Fibroblast of lung (primary cell): Measurements from ENCODE around the gene GMEB1. TPM values are rescaled to one million over a fixed set of nuclear protein-coding genes. Genes with fewer than 3 reads are reported as not detected.
"Not testable (repeated sequence)": the region's sequence is repeated elsewhere in the genome, so short reads cannot be mapped to it uniquely, and the experiment has no call there.

Experiments used
- DNase-seq, 2 donors: peaks; one replicate each; pipeline versions ENCODE4 v3.0.0 to v3.0.0-alpha.2; 2010; ENCODE audit warnings: low read depth in 2 of 2
- H2AFZ ChIP-seq: 2 replicates; pipeline ENCODE4 v1.5.1; 2012; ENCODE audit warnings: low read length, control low read depth, inconsistent platforms
- H3K27ac ChIP-seq: 2 replicates; pipeline ENCODE4 v1.5.1; 2011; ENCODE audit warnings: low read length, control low read depth; ENCODE audit not compliant: insufficient read depth
- H3K27me3 ChIP-seq: 2 replicates; pipeline ENCODE4 v1.5.1; 2011; ENCODE audit warnings: mild to moderate bottlenecking, low read length; ENCODE audit not compliant: control insufficient read depth, insufficient read depth
- H3K36me3 ChIP-seq: 2 replicates; pipeline ENCODE4 v1.5.1; 2011; ENCODE audit warnings: low read length; ENCODE audit not compliant: control insufficient read depth, insufficient read depth
- H3K4me1 ChIP-seq: 2 replicates; pipeline ENCODE4 v1.5.1; 2011; ENCODE audit warnings: low read length; ENCODE audit not compliant: control insufficient read depth, insufficient read depth; ENCODE audit errors: extremely low read depth
- H3K4me2 ChIP-seq: 2 replicates; pipeline ENCODE4 v1.5.1; 2011; ENCODE audit warnings: low read length, control low read depth; ENCODE audit not compliant: insufficient read depth; ENCODE audit errors: extremely low read depth
- H3K4me3 ChIP-seq, 4 experiments: fragments of 200-600 bp in 1 of 4; sonication (generic) in 1 of 4; replicated peaks in 1 of 4; 2 replicates each; pipeline ENCODE4 v1.5.1; 2011 to 2016; ENCODE audit warnings: low read length in 4 of 4, low read depth in 3 of 4, mild to moderate bottlenecking in 3 of 4, control low read depth in 2 of 4, inconsistent platforms in 1 of 4, mixed read lengths in 1 of 4; ENCODE audit not compliant: insufficient read depth in 1 of 4; ENCODE audit errors: control extremely low read depth in 1 of 4
- H3K79me2 ChIP-seq: 2 replicates; pipeline ENCODE4 v1.5.1; 2012; ENCODE audit warnings: mild to moderate bottlenecking, low read length, inconsistent platforms; ENCODE audit not compliant: control insufficient read depth, insufficient read depth
- H3K9ac ChIP-seq: 2 replicates; pipeline ENCODE4 v1.5.1; 2011; ENCODE audit warnings: mild to moderate bottlenecking, low read length, control low read depth; ENCODE audit not compliant: insufficient read depth
- H3K9me3 ChIP-seq: 2 replicates; pipeline ENCODE4 v1.5.1; 2012; ENCODE audit warnings: low read depth, low read length; ENCODE audit not compliant: control insufficient read depth, insufficient read depth
- H4K20me1 ChIP-seq: 2 replicates; pipeline ENCODE4 v1.5.1; 2011; ENCODE audit warnings: low read length; ENCODE audit not compliant: control insufficient read depth, insufficient read depth; ENCODE audit errors: extremely low read depth
- EZH2 ChIP-seq: IDR thresholded peaks from 2 replicates; pipeline ENCODE4 v1.5.1; 2012; ENCODE audit warnings: low read length, control low read depth, mild to moderate bottlenecking; ENCODE audit errors: missing control alignments
- polyA plus RNA-seq, 2 donors: library from polyadenylated mRNA; depleted of rRNA in 1 of 2; stranded (reverse) in 1 of 2; unstranded in 1 of 2; fragments of >200 nt; gene quantifications; 2 replicates each; pipeline ENCODE4 v1.2.1, GENCODE V29; 2011 to 2012; ENCODE audit warnings: missing spikeins in 1 of 2
- total RNA-seq: library from RNA; depleted of rRNA; stranded (reverse); fragments of >200 nt; gene quantifications from 2 replicates; pipeline ENCODE4 v1.2.1, GENCODE V29; 2014
- TF ChIP-seq, protein P1 (sequence below), 2 donors: IDR thresholded peaks in 1 of 2; conservative IDR thresholded peaks in 1 of 2; 1 replicate in 1 of 2; 2 replicates in 1 of 2; pipeline ENCODE4 v1.5.1; 2011 to 2012; ENCODE audit warnings: low read length in 2 of 2, control low read depth in 1 of 2, inconsistent platforms in 1 of 2, low read depth in 1 of 2, mild to moderate bottlenecking in 1 of 2

GMEB1 gene
- total and polyA plus RNA-seq, 2 donors (not counting 1 experiment from before 2014, with no cell fraction given), result 5.4 to 8.9 TPM

GRCh38 chr1:28745653-28746173, 77.1 kb downstream of the GMEB1 start:
- no peak overlapping the region for H3K27ac ChIP-seq
- no peak overlapping the region for H2AFZ ChIP-seq
- peaks cover 95% of the 10 kb centered on the region for H3K79me2 ChIP-seq
- no peak overlapping the region for H3K4me2 ChIP-seq
- peaks cover 13% of the 10 kb centered on the region for H3K36me3 ChIP-seq
- no peaks in the 10 kb centered on the region for H3K4me1 ChIP-seq
- H3K9me3 ChIP-seq, result no peaks in the 10 kb centered on the region
- no peak for DNase-seq
- H4K20me1 ChIP-seq, result peaks cover 1% of the 10 kb centered on the region
- no peak overlapping the region for H3K4me3 ChIP-seq
- H3K27me3 ChIP-seq, result no peaks in the 10 kb centered on the region
- H3K9ac ChIP-seq, result no peak overlapping the region
- TF ChIP-seq, protein P1, sequence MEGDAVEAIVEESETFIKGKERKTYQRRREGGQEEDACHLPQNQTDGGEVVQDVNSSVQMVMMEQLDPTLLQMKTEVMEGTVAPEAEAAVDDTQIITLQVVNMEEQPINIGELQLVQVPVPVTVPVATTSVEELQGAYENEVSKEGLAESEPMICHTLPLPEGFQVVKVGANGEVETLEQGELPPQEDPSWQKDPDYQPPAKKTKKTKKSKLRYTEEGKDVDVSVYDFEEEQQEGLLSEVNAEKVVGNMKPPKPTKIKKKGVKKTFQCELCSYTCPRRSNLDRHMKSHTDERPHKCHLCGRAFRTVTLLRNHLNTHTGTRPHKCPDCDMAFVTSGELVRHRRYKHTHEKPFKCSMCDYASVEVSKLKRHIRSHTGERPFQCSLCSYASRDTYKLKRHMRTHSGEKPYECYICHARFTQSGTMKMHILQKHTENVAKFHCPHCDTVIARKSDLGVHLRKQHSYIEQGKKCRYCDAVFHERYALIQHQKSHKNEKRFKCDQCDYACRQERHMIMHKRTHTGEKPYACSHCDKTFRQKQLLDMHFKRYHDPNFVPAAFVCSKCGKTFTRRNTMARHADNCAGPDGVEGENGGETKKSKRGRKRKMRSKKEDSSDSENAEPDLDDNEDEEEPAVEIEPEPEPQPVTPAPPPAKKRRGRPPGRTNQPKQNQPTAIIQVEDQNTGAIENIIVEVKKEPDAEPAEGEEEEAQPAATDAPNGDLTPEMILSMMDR (conservative IDR thresholded peaks at IDR 0.05 in 1 of 2, IDR thresholded peaks at IDR 0.05 in 1 of 2; ENCODE audit: low read depth in 1 of 2, low read length in 2 of 2), result no peak
- TF ChIP-seq EZH2, result no peak

DNA sequence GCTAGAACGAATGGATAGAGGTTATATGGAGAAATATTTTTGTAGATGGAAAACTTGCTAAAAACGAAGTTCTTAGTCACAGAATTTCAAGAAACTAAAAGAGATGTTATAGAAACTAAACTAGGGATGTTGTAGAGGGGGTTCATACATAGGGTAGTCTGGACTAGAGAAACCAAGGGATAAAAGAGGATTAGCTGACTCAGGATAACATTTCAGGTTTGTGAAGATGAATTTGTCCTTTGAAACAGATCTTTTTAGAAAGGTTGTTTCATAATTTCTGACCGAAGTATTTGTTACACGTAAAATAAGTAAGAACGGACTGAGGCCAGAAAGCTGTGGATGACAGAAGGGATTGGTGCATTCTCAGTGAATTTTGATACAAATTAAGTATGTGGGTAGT, 81.7 kb downstream of the GMEB1 start:
- Histone ChIP-seq H3K4me2 (no peak overlapping the region), H4K20me1 (peaks cover 1% of the 10 kb centered on the region), H3K4me3 (no peak overlapping the region), H3K27me3 (no peaks in the 10 kb centered on the region), H3K36me3 (no peaks in the 10 kb centered on the region), H3K79me2 (peaks cover 96% of the 10 kb centered on the region), H3K27ac (no peak overlapping the region), H3K9me3 (no peaks in the 10 kb centered on the region), H2AFZ (no peak overlapping the region), H3K4me1 (peaks cover 8% of the 10 kb centered on the region), H3K9ac (no peak overlapping the region)
- no peak for DNase-seq
- no peak for TF ChIP-seq EZH2
- TF ChIP-seq, protein P1 (conservative IDR thresholded peaks at IDR 0.05 in 1 of 2, IDR thresholded peaks at IDR 0.05 in 1 of 2; ENCODE audit: low read depth in 1 of 2, low read length in 2 of 2), result no peak

DNA sequence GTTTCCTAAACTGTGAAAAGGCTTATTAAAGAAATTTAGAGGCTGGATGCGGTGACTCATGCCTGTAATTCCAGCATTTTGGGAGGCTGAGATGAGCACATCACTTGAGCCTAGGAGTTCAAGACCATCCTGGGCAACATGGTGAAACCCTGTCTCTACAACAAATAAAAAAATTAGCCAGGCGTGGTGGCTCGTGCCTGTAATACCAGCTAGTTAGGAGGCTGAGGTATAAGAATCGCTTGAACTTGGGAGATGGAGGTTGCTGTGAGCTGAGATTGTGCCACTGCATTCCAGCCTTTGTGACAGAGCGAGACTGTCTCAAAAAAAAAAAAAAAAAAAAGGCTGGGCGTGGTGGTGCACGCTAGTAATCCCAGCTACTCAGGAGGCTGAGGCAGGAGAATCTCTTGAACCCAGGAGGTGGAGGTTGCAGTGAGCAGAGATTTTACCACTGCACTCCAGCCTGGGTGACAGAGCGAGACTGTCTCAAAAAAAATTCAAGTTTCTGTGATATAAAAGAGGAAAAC, 82.2 kb downstream of the GMEB1 start:
- not testable (repeated sequence) for H3K9ac ChIP-seq, H3K27me3 ChIP-seq, H3K4me1 ChIP-seq, H2AFZ ChIP-seq, H3K27ac ChIP-seq, H3K9me3 ChIP-seq, DNase-seq, H3K36me3 ChIP-seq, H3K4me3 ChIP-seq, H4K20me1 ChIP-seq
- Histone ChIP-seq H3K4me2 (peak overlapping the region; percentile 66), H3K79me2 (peaks cover 97% of the 10 kb centered on the region)
